HG03521 (cell line): Measurements from ENCODE around the gene GALNT13.

Experiments used
- ATAC-seq: cut with Tn5 transposase; IDR thresholded peaks from one replicate; pipeline ENCODE4 v1.9.1; 2021; ENCODE audit warnings: mild to moderate bottlenecking, moderate library complexity; ENCODE audit not compliant: unreplicated experiment

GALNT13 gene

DNA sequence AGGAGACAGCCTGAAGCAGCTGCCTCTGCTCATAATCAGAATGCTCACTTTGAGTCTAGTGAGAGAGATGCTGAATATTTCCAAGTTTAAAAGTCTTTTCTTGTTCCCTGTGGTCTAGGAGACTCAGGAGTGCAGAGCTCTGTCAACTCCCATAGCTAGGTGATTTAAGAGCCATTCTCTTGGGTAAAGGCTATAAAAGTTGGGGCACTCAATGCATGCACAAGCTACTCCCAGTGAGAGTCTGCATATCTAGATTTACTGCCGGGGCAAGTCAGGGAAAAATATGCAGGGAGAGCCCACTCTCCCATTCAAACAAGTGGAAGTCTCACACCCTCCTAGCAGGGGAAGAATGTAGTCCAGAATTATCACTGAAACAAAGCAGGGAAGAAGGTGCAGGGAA, 418.1 kb downstream of the GALNT13 start:
- no peak for ATAC-seq

DNA sequence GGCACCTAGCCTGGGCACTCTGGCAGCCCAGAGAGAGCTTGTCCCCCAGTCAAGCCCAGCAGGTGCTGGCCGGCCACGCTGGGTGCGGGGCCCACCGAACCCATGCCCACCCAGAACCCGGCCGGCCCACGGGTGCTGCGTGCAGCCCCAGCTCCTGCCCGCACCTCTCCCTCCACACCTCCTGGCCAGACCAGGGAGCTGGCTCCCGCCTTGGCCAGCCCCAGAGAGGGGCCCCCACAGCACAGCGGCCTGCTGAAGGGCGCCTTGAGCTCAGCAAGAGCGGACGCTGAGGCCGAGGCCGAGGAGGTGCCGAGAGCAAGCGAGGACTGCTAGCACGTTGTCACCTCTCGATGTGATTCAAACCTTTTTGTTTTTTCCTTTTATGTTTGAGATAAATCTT, 419.8 kb downstream of the GALNT13 start:
- no peak for ATAC-seq

DNA sequence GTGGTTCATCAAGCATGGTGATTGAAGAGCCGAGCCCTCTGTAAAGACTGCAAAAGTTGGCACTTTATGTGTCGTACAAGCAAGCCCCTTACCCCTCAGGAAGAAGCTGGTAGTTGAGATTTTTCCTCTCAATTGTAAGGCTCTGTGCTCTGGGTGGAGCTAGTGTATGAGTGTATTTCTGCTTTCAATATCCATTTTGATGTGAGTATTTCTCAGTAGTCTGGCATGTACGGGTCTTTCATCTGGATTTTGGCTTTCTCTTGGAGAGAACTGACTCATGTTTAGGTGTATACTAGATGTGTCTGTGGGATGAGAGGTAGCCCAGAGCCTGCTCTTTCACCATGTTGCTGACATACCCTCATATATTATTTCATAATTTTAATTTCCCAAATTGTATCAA, 420.2 kb downstream of the GALNT13 start:
- ATAC-seq: no peak

DNA sequence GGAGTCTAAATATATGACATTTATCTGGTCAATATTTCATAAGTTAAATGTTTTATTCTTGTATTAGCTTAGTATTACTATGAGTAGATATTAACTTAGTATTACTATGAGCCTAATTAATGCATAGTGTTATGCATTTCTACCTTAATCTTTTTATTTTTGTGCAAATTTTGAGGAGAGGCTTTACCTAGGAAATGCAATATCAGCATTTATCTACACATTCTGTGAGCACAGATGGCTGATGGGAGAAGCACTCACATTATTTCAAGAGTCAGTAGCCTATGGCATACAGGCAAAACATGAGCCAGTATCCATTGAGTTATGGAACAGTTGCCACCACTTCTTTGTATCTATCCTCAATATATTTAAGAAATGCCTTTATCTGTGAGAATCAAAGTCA, 422.1 kb downstream of the GALNT13 start:
- no peak for ATAC-seq

DNA sequence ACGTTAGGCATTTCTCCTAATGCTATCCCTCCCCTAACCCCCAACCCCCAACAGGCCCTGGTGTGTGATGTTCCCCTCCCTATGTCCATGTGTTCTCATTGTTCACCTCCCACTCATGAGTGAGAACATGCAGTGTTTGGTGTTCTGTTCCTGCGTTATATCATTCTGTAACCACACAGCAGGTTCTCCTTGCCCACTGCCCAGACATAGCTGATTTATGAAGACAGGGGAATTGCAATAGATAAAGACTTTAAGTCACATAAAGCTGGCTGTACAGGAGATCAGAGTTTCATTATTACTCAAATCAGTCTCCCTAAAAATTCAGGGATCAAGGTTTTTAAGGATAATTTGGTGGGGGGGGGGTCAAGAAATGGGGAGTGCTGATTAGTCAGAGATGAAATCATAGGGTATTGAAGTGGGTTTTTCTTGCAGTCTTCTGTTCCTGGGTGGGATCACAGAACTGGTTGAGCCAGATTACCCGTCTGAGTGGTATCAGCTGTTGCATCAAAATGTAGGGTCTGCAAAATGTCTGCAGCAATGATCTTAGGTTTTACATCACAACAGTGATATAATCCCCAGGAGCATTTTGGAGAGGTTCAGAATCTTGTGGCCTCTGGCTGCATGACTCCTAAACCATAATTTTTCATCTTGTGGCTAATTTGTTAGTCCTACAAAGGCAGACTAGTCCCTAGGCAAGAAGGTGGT, 434.7 kb downstream of the GALNT13 start:
- ATAC-seq: no peak

DNA sequence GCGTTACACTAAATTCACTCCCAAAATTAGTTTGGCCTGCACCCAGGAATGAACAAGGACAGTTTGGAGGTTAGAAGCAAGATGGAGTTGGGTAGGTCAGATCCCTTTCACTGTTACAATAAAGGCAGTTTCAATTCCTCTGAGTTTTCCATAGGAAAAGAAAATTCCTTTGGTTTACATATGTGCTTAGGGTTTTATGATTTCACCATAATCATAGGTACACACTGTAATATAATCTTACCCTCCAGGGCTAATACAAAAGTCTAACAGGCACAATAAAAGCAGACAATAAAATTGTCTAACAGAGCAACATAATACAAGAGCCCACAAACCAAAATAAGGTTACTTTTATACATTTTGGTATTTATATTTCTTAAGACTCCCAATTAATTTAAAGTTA, 435.3 kb downstream of the GALNT13 start:
- ATAC-seq: no peak

DNA sequence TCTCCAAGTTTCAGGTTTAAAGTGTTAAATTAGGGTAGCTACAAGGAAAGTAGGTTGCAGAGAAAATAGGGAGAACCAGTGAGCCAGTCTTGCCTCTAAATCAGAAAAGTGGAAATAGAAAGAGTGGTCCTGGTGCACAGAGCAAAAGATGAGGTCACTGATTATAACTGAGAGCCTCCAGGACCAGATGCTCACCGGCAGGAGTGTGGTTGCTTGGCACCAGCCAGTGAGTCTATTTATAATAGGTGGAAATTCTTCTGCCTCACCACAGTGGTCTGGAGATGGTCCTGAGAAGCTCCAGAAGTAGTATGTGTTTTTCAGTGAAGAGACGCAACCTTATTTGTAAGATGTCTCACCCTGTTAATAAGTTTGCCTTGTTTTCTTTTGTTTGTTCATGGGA, 452.9 kb downstream of the GALNT13 start:
- ATAC-seq: no peak

DNA sequence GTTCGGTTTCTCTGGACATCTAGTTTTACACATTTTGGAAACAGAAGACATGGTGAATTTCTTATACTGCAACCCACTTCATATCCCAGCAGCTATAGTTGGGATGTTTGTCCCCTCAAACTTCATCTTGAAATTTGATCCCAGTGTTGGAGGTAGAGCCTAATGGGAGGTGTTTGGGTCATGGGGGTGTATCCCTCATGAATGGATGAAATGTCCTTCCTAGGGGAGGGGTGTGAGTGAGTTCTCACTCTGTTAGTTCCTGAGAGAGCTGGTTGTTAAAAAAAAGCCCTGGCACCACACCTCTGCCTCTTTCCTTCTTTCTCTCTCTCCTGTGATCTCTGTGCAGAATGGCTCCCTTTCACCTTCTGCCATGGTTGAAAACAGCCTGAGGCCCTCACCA, 457.8 kb downstream of the GALNT13 start:
- no peak for ATAC-seq

DNA sequence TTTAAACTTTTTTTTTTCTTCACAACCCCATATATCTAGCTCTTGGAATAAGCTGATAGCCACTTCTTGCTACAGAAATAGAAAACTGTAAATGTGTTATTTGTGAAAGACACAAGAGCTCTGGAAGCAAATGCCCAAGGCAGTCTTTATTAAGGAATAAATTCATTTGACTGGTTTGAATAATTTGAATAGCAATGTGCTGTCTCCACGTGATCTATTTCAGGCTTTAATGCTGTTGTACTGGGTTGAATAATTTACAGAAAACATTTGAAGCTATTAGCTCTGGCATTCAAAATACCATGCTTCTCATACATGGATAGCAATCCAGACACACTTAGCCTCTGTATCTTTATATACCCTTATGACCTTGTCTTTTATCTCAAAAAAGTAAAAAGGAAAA, 460.1 kb downstream of the GALNT13 start:
- no peak for ATAC-seq

DNA sequence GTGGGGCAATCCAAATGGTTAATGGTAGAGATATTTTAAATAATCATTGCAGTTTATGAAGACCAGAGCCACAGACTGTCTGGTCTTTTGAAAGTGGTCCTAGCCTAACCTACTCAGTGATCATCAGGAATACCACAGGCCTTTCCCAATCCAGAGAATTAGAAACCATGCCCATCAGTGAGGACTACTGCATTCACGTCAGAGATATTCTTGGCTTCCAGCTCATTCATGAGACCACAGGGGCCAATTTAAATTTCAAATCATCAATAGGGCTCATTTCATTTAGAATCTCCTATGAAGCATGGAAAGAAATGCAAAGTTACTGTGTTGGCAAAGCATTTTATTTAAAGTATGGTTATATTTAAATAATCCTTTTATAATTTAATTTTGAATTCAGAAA, 464.5 kb downstream of the GALNT13 start:
- no peak for ATAC-seq

DNA sequence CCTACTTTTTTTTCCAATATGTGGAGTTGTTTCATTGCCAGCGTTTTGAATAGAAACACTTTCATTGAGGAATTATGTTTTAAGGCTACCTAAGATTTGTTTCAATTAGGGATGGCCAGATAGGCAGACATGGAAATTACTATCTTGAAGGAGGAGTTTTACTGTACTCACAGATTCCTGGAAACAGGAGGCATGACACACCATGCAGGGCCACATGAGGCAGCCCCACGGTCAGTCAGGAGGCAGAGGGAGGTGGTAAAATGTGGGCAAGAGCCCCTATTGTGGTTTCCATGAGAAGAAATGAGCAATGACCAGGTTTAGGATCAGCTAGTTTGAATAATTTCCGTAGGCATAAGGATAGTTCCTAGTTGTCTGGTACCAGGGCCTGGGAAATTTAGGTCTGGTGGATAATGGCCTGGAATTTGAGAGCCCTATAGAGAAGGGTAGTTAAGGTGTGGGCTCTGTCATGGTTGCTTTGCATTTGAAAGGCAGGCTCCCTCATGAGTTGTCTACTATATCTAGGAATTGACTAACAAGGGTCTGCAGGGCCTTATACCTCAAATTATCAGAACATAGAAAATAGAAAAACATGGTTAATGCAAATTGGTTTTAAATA, 466.7 kb downstream of the GALNT13 start:
- ATAC-seq: no peak

DNA sequence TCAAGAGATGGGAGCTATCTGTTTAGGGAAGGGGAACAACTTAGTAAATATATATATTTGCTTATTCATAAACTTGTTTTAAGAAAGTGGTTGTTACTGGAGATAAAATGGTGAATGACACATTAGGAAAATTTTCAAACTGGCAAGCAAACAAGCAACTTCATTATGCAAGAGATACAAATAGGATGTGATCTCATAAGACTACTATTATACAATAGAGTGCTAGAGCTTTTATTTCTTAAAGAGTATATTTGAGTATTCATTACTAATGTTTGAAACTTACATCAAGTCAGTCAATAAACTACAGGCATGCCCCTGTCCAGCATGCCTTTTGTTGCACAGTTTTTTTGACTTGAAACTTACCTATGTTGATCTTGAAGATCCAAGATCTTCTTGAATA, 471.6 kb downstream of the GALNT13 start:
- ATAC-seq: no peak

DNA sequence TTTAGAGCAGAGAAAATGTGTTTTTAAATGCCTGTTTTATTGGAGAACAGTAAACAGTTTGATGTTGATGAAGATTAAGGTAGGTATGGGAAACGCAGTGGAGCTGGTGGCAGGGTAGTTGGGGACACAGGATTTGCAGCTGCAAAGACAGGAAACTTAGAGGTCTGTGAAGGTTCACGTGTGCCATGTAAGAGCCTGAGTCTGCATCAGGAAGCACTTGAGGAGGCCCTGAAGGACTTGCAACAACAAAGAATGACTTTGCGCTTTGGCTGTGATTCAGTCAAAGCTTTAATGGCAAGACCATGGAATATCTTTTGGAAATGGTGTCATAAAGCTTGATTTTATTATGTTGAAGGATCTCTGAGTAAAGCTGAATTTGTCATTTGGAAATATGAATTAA, 479.2 kb downstream of the GALNT13 start:
- ATAC-seq: no peak

DNA sequence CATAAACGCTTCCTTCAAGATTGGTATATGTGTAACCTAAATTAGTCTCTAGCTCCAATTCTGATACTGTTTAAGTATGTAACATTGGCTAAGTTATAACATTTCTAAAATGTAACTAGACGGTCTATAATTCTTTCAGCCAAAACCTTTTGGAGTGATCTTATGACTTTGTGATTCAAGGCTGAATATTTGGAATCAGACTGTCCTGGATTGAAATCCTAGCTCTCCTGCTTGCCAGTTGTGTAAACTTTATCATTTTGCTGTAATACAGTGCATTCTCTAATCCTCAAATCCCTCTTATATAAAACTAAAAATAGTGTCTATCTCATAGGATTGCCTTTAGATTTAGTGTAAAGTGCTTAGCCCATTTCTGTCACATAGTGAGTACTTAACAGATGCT, 489.6 kb downstream of the GALNT13 start:
- ATAC-seq: no peak

DNA sequence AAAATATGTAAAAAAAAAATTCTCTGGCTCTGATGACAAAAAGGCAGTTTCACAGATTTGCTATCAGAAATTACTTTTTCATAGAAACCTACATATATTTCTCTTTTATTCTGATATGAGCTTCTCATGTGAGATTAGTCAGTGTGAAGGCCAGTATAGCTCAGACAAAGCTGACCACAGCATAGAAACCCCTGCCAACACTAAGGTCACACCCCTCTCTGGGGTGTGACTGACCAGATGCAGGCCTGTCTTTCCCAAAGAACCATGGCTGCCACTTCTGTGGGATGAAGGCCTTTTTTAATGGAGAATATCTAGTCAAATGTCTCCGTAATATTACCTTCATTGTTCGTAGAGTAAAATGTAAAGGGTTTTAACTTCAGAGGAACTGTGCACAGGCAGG, 496.4 kb downstream of the GALNT13 start:
- no peak for ATAC-seq

DNA sequence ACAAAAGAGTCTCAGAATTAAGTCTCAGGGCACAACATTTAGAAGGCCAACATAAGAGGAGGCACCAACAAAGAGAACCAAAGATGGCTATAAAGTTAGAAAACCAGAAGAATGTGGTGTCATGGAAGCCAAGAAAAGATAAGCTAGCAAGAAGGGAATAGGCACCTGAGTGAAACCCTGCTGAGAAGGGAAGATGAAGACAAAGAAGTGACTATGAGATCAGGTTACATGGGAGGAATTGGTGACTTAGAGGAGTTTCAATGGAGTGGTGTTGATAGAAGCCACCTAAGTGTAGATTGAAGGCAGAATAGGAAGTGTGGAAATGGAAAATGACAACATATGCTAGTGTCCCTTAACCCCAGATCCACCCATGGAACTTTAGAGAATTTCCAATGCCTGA, 499.2 kb downstream of the GALNT13 start:
- no peak for ATAC-seq

DNA sequence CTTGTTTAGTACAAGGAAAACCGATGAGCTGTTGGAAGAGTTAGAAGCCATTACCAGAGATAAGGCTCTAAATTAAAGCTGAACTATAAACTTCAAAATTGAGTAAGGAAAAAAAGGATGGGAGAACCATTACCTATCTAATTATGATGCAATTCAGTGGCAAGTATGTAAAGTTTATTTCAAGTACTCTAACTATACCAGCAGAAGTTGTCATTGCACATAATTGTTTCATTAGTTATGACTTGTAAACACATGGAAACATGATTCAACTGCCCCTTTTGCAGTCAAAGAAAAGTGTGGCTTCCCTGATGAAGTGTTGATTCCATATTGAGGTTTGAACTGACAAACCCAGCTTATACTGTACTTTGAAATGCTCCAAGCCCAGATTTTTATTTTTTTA, 502.7 kb downstream of the GALNT13 start:
- ATAC-seq: no peak

DNA sequence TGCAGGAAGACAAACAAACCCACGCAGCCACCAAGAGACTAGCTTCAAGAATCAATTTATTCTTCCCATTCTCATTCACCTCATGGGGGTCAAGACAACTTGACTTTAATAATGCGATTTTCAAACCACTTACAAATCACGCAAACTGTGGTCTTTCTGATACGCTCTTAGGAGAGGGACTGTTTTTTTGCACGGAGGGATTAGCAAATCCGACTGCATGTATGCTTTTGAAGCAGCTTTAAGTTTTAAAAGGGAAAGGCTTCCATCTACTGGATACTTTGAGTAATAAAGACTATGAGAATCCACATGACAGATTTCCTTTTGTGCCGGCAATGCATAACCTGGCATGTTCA, 503.8 kb downstream of the GALNT13 start:
- no peak for ATAC-seq

DNA sequence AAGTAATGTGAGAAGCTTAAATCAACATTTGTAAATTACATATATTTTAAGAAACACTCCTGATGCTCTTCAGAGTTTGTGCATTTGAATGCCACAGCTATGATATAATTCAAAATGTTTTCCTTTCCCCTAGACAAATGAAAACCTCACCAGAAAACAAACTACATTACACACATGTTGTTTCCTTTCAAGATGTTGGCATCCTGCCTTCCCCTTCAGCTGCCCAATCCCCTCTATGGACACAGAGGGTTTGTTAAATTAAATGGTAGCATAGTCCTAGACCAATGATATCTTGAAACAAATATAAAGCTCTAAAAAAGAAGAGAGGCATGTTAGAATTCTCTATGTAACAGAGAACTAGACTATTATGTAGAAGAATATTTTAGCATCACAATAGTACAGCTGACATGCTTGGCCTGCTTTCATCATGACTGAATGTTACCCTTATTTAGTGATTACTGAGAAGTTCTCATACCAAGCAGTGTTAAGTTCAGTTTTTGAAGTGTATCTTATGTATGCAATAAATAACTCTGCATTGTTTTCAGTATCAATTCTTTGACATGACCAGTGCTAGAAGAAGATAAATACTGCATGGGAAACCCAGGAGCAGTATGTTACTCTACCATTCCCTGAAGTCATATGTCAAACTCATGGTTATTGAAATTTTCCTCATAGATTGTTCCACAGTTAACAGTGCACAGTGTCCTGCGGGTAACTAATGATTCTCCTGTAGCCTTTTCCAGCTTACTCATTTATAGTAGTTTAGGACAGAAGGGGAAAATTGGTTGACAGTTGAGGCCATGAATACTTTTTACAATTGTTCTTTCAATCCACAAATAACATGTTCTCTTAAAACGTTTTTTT, 510.4 kb downstream of the GALNT13 start:
- ATAC-seq: no peak

DNA sequence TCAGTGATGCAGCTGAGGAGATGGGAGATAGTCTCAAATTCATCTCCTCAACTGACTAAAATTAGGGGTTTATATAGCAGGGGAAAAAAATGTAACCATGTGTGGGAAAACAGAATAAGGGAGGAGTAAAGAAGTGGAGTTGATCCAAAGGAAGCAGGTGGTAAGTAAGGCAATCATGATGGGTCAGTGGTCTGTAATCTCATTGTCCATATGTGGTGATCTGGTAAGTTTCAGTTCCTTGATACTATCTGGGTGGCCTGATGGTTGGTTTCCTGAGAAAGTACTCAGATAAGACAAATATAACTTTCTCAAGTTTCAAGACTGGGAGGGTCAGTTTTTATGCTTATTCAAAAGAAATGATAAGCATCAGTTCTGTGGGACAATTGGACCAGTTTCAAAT, 514.5 kb downstream of the GALNT13 start:
- ATAC-seq: no peak

DNA sequence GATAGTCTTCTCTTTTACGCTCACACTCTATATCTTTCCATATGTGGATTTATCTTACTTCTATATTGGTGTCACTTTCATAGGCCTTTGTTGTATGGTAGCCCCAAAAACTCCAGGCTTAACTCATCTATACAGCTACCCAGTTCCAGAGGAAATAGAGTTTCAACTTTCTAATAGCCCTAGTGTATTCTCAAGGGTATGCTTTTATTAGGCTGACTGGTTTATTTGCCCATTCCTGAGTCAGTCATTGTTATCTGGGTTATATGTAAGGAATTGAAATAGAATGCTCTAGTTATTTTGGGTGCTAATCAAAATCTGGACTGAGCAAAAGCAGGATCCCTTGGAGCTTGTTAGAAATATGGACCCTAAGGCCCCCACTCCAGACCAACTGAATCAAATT, 519.3 kb downstream of the GALNT13 start:
- no peak for ATAC-seq

DNA sequence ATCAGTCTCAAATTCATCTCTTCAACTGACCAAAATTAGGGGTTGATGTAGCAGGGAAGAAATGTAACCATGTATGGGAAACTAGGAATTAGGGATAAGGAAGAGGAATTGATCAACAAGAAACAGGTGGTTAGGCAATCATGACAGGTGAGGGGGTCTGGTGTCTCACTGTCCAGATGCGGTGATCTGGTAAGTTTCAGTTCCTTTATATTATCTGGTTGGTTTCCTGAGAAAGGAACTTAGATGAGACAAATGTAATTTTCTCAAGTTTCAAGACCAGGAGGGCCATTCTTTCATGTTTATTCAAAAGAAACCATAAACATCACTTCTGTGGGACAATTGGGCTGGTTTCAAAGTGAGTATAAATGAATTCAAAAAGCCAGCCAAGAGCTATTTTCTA, 520.5 kb downstream of the GALNT13 start:
- ATAC-seq: peak; percentile 59
